HCT116 (cell line): Measurements from ENCODE around the gene TNS3. TPM values are rescaled to one million over a fixed set of nuclear protein-coding genes. Genes with fewer than 3 reads are reported as not detected.
"Not testable (repeated sequence)": the region's sequence is repeated elsewhere in the genome, so short reads cannot be mapped to it uniquely, and the experiment has no call there.

Experiments used
- ATAC-seq: fragments of 200-7000 bp; cut with Tn5 transposase; 2 replicates; pipeline ENCODE4 v1.9.1; 2020; ENCODE audit warnings: mild to moderate bottlenecking, moderate library complexity
- BruUV-seq: library from RNA; stranded (reverse); fragments of 400-500 nt; replicated peaks from 2 replicates; lab custom pipeline; 2021; lab: Mats Ljungman, UMichigan
- CTCF ChIA-PET: fragments of 300-600 bp; sonication (Branson Sonifier 250); formaldehyde crosslinking; loops from one replicate; lab custom pipeline; 2021; ENCODE audit warnings: antibody characterized with exemption; lab: Charles Lee
- POLR2A ChIA-PET: fragments of 300-600, 350-600 bp; sonication (Branson Sonifier 250); formaldehyde crosslinking; loops from one replicate; lab custom pipeline; 2021; ENCODE audit warnings: antibody characterized with exemption; lab: Charles Lee
- RAD21 ChIA-PET, 2 experiments: fragments of 300-600 bp; sonication (Branson Sonifier 250); formaldehyde crosslinking; loops; one replicate each; lab custom pipeline; 2023; ENCODE audit warnings: low total read pairs in 2 of 2; ENCODE audit not compliant: uncharacterized antibody in 2 of 2, unreplicated experiment in 2 of 2, low non-redundant PET in 1 of 2; lab: Charles Lee
- DNase-seq: peaks from one replicate; pipeline ENCODE4 v3.0.0-alpha.2; 2010; ENCODE audit warnings: low read depth, low spot score
- H2AFZ ChIP-seq: fragments of 200-600 bp; shearing (Covaris generic), sonication (generic); 2 replicates; pipeline ENCODE4 v1.6.1; 2017; ENCODE audit warnings: low read depth, mixed run types, mixed read lengths, antibody characterized with exemption, low read length; ENCODE audit not compliant: poor library complexity, severe bottlenecking
- H3K27ac ChIP-seq: 2 replicates; pipeline ENCODE4 v1.5.1; 2012; ENCODE audit warnings: low read depth, low read length
- H3K27me3 ChIP-seq: fragments of 200-600 bp; sonication (generic); 2 replicates; pipeline ENCODE4 v1.6.1; 2016; ENCODE audit warnings: mixed run types, low read length, mixed read lengths; ENCODE audit not compliant: insufficient read depth
- H3K36me3 ChIP-seq, 2 experiments: fragments of 200-500 bp in 1 of 2; fragments of 200-600 bp in 1 of 2; sonication (Bioruptor generic) in 1 of 2; sonication (generic) in 1 of 2; 2 replicates each; pipeline versions ENCODE4 v1.5.1 to v1.6.1; 2014 to 2016; ENCODE audit warnings: low read length in 2 of 2, inconsistent platforms in 1 of 2, mixed read lengths in 1 of 2, mixed run types in 1 of 2; ENCODE audit not compliant: insufficient read depth in 2 of 2, control insufficient read depth in 1 of 2
- H3K4me1 ChIP-seq, 2 experiments: fragments of 200-600 bp in 1 of 2; sonication (generic) in 1 of 2; 2 replicates each; pipeline versions ENCODE4 v1.5.1 to v1.6.1; 2012 to 2017; ENCODE audit warnings: low read length in 2 of 2, inconsistent platforms in 1 of 2, mild to moderate bottlenecking in 1 of 2, mixed read lengths in 1 of 2, mixed run types in 1 of 2, moderate library complexity in 1 of 2; ENCODE audit not compliant: insufficient read depth in 2 of 2, control insufficient read depth in 1 of 2
- H3K4me2 ChIP-seq: fragments of 200-600 bp; sonication (generic); 2 replicates; pipeline ENCODE4 v1.6.1; 2017; ENCODE audit warnings: mixed run types, low read length, mixed read lengths
- H3K4me3 ChIP-seq, 2 experiments: fragments of 200-600 bp in 1 of 2; sonication (generic) in 1 of 2; replicated peaks in 1 of 2; 2 replicates each; pipeline ENCODE4 v1.5.1; 2011 to 2016; ENCODE audit warnings: low read length in 2 of 2, control low read depth in 1 of 2, low read depth in 1 of 2, mild to moderate bottlenecking in 1 of 2, mixed read lengths in 1 of 2, mixed run types in 1 of 2
- H3K79me2 ChIP-seq: fragments of 200-600 bp; sonication (generic); 2 replicates; pipeline ENCODE4 v1.6.1; 2017; ENCODE audit warnings: mild to moderate bottlenecking, mixed run types, low read length, moderate library complexity, mixed read lengths; ENCODE audit not compliant: insufficient read depth
- H3K9ac ChIP-seq: fragments of 200-600 bp; sonication (generic); 2 replicates; pipeline ENCODE4 v1.6.1; 2016; ENCODE audit warnings: low read length, mixed read lengths
- H3K9me2 ChIP-seq: fragments of 200-600 bp; sonication (generic), shearing (Covaris generic); 2 replicates; pipeline ENCODE4 v1.6.1; 2017; ENCODE audit warnings: mixed run types, mild to moderate bottlenecking, moderate library complexity; ENCODE audit not compliant: insufficient read depth
- H3K9me3 ChIP-seq, 2 experiments: fragments of 200-500 bp in 1 of 2; fragments of 200-600 bp in 1 of 2; sonication (Bioruptor generic) in 1 of 2; sonication (generic) in 1 of 2; 2 replicates each; pipeline ENCODE4 v1.6.1; 2014 to 2017; ENCODE audit warnings: low read length in 2 of 2, mixed read lengths in 2 of 2, inconsistent platforms in 1 of 2, low read depth in 1 of 2, mild to moderate bottlenecking in 1 of 2, mixed run types in 1 of 2, moderate library complexity in 1 of 2; ENCODE audit not compliant: control insufficient read depth in 1 of 2, insufficient read depth in 1 of 2
- H4K20me1 ChIP-seq: fragments of 200-600 bp; sonication (generic), shearing (Covaris generic); 2 replicates; pipeline ENCODE4 v1.6.1; 2017; ENCODE audit warnings: mixed run types, mild to moderate bottlenecking, moderate library complexity; ENCODE audit not compliant: insufficient read depth
- CBX3 ChIP-seq: IDR thresholded peaks from 2 replicates; pipeline ENCODE4 v1.6.1; 2012; ENCODE audit warnings: low read depth
- EGR1 ChIP-seq: IDR thresholded peaks from 2 replicates; pipeline ENCODE4 v1.6.1; 2012; ENCODE audit warnings: low read depth
- ELF1 ChIP-seq: IDR thresholded peaks from 2 replicates; pipeline ENCODE4 v1.6.1; 2012; ENCODE audit warnings: low read depth, borderline replicate concordance
- EZH2phosphoT487 ChIP-seq: fragments of 200-600 bp; IDR thresholded peaks from 2 replicates; pipeline ENCODE4 v1.6.1; 2018; ENCODE audit warnings: antibody characterized with exemption, borderline replicate concordance
- FOSL1 ChIP-seq: IDR thresholded peaks from 2 replicates; pipeline ENCODE4 v1.6.1; 2012; ENCODE audit warnings: low read depth
- JUND ChIP-seq: IDR thresholded peaks from 2 replicates; pipeline ENCODE4 v1.6.1; 2012
- POLR2AphosphoS5 ChIP-seq: IDR thresholded peaks from 2 replicates; pipeline ENCODE4 v1.6.1; 2011; ENCODE audit warnings: mild to moderate bottlenecking, low read depth, low read length, moderate library complexity
- SRF ChIP-seq: IDR thresholded peaks from 2 replicates; pipeline ENCODE4 v1.6.1; 2012; ENCODE audit warnings: low read depth
- TCF7L2 ChIP-seq: IDR thresholded peaks from 2 replicates; pipeline ENCODE4 v1.7.0; 2011; ENCODE audit warnings: borderline replicate concordance, inconsistent platforms; ENCODE audit not compliant: insufficient read depth, insufficient read length; ENCODE audit errors: extremely low read depth
- ZFX ChIP-seq: fragments of 450-650 bp; IDR thresholded peaks from 2 replicates; pipeline ENCODE4 v1.6.1; 2017
- intact Hi-C: fragments of 100-400 bp; cut with micrococcal nuclease; formaldehyde crosslinking; loops from 2 replicates; pipeline ENCODE4 v1.10.0; 2022
- total RNA-seq: library from RNA; stranded (reverse); gene quantifications from one replicate; pipeline ENCODE4 v1.2.1, GENCODE V29; 2021; ENCODE audit not compliant: unreplicated experiment
- TF ChIP-seq, protein P1 (sequence below): IDR thresholded peaks from 2 replicates; pipeline ENCODE4 v1.6.1; 2011; ENCODE audit warnings: mild to moderate bottlenecking, low read length, moderate library complexity; ENCODE audit not compliant: insufficient replicate concordance; ENCODE audit errors: extremely low read depth
- TF ChIP-seq, protein P2 (sequence below), 3 experiments: fragments of 200-600 bp in 1 of 3; sonication (generic) in 1 of 3; IDR thresholded peaks in 2 of 3; conservative IDR thresholded peaks in 1 of 3; 2 replicates each; pipeline ENCODE4 v1.5.1; 2012 to 2017; ENCODE audit warnings: low read depth in 2 of 3, low read length in 2 of 3, antibody characterized with exemption in 1 of 3, borderline replicate concordance in 1 of 3, control low read depth in 1 of 3, mild to moderate bottlenecking in 1 of 3, mixed read lengths in 1 of 3, mixed run types in 1 of 3, moderate library complexity in 1 of 3; ENCODE audit not compliant: insufficient read depth in 1 of 3

The TNS3 gene
- total RNA-seq, 1 experiment from 2014 or later = 9.1 TPM

DNA sequence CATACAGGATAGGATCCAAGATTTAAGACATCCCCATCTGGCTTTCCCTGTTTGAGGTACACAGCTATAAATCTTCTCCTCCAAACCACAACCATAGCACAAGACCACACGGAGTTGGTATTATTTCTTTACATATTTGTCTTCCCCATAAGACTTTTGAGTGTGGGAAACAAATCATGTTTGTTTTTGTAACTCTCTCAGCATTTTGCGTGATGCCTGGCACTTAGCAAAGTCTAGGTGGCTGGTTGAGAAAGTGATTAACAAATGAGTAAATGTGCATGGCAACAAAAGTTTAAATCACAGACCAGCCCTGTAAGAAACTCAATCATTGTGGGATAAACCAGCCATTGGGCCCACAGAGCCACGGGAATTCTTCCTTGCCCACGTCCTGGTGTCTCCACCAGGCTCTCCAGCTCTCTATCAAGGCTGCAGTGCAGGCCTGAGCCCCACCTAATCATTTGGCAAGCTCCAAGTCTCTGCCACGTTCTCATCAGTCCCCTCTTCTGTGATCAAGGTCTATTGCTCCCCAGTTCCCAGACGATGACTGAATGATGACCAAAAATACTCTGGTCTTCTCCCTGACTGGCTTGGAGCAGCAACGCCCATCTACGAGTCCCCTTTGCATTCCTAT lies 317.8 kb downstream of the TNS3 start (continued):
- TF ChIP-seq, protein P1, sequence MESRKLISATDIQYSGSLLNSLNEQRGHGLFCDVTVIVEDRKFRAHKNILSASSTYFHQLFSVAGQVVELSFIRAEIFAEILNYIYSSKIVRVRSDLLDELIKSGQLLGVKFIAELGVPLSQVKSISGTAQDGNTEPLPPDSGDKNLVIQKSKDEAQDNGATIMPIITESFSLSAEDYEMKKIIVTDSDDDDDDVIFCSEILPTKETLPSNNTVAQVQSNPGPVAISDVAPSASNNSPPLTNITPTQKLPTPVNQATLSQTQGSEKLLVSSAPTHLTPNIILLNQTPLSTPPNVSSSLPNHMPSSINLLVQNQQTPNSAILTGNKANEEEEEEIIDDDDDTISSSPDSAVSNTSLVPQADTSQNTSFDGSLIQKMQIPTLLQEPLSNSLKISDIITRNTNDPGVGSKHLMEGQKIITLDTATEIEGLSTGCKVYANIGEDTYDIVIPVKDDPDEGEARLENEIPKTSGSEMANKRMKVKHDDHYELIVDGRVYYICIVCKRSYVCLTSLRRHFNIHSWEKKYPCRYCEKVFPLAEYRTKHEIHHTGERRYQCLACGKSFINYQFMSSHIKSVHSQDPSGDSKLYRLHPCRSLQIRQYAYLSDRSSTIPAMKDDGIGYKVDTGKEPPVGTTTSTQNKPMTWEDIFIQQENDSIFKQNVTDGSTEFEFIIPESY = no peak
- no peak for TF ChIP-seq EZH2phosphoT487

DNA sequence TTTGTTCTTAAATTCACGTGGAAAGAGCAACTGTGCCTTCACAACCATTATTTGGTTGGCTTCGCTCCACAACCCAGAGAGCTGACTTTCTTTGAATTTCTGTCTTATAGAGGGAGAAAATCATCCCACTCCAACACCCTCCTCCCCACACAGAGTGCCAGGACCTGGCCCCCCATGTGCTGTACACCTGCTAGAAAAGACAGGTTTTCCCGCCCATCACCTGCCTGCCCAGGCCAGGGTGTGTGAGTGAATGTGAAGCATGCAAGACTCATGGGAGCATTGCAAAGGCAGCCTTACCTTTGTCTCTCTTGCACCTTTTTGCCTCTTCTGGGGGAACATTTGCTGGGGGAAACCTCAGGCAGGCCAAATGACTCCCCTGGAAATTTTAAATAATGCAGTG lies 319.0 kb downstream of the TNS3 start:
- Histone ChIP-seq H3K27me3 (no peaks in the 10 kb centered on the region), H3K9me2 (no peaks in the 10 kb centered on the region), H3K79me2 (no peaks in the 10 kb centered on the region), H3K4me1 (0 out of 4 replicates have a peak, but pooled peaks cover 0 to 3% of the 10 kb centered on the region in 2 experiments), H3K4me2 (no peak overlapping the region), H3K36me3 (no peaks in the 10 kb centered on the region), H3K27ac (no peak overlapping the region), H3K4me3 (no peak overlapping the region), H3K9me3 (no peaks in the 10 kb centered on the region), H4K20me1 (no peaks in the 10 kb centered on the region), H3K9ac (no peak overlapping the region), H2AFZ (no peak overlapping the region)
- TF ChIP-seq ZFX (no peak), POLR2AphosphoS5 (no peak), EZH2phosphoT487 (no peak), TCF7L2 (no peak), FOSL1 (no peak), EGR1 (no peak), JUND (no peak), ELF1 (no peak), CBX3 (no peak), SRF (no peak)
- TF ChIP-seq, protein P1 = no peak
- TF ChIP-seq, protein P2, sequence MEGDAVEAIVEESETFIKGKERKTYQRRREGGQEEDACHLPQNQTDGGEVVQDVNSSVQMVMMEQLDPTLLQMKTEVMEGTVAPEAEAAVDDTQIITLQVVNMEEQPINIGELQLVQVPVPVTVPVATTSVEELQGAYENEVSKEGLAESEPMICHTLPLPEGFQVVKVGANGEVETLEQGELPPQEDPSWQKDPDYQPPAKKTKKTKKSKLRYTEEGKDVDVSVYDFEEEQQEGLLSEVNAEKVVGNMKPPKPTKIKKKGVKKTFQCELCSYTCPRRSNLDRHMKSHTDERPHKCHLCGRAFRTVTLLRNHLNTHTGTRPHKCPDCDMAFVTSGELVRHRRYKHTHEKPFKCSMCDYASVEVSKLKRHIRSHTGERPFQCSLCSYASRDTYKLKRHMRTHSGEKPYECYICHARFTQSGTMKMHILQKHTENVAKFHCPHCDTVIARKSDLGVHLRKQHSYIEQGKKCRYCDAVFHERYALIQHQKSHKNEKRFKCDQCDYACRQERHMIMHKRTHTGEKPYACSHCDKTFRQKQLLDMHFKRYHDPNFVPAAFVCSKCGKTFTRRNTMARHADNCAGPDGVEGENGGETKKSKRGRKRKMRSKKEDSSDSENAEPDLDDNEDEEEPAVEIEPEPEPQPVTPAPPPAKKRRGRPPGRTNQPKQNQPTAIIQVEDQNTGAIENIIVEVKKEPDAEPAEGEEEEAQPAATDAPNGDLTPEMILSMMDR (IDR thresholded peaks at IDR 0.05 in 2 of 3, conservative IDR thresholded peaks at IDR 0.05 in 1 of 3; ENCODE audit: borderline replicate concordance in 1 of 3, insufficient read depth in 1 of 3, low read depth in 2 of 3, low read length in 2 of 3) = no peak
- no TSS peak for BruUV-seq
- ChIA-PET POLR2A (no interaction called here), CTCF (no interaction called here), RAD21 (no interaction called here)
- intact Hi-C loops = loop anchor here (10.0 kb wide), 1 partner anchor 892 kb away; no protein-coding TSS in a partner anchor
- no peak for DNase-seq
- no peak for ATAC-seq

DNA sequence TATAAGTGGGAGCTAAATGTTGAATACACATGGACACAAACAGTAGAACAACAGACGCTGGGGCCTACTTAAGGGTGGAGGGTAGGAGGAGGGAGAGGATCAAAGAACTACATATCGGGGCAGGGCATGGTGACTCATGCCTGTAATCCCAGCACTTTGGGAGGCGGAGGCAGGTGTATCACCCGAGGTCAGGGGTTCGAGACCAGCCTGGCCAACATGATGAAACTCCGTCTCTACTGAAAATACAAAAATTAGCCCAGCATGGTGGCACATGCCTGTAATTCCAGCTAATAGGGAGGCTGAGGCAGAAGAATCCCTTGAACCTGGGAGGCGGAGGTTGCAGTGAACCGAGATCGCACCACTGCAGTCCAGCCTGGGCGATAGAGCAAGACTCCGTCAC lies 319.8 kb downstream of the TNS3 start:
- H2AFZ ChIP-seq, H4K20me1 ChIP-seq, ATAC-seq, H3K4me3 ChIP-seq, H3K4me2 ChIP-seq, RAD21 ChIA-PET, H3K27me3 ChIP-seq, H3K36me3 ChIP-seq, H3K27ac ChIP-seq, BruUV-seq, POLR2A ChIA-PET, H3K9me2 ChIP-seq, H3K9me3 ChIP-seq, H3K9ac ChIP-seq, DNase-seq, H3K4me1 ChIP-seq, H3K79me2 ChIP-seq, CTCF ChIA-PET: not testable (repeated sequence)
- intact Hi-C loops = loop anchor here (10.0 kb wide), 1 partner anchor 893 kb away; no protein-coding TSS in a partner anchor
